AG08395 (cell line): Measurements from ENCODE around the gene PCDHGB5.
"Not testable (repeated sequence)": the region's sequence is repeated elsewhere in the genome, so short reads cannot be mapped to it uniquely, and the experiment has no call there.

ENCODE experiments used
- DNase-seq: peaks from one replicate; pipeline ENCODE4 v3.0.0; 2012; ENCODE audit warnings: mixed read lengths, low spot score

Gene PCDHGB5

DNA sequence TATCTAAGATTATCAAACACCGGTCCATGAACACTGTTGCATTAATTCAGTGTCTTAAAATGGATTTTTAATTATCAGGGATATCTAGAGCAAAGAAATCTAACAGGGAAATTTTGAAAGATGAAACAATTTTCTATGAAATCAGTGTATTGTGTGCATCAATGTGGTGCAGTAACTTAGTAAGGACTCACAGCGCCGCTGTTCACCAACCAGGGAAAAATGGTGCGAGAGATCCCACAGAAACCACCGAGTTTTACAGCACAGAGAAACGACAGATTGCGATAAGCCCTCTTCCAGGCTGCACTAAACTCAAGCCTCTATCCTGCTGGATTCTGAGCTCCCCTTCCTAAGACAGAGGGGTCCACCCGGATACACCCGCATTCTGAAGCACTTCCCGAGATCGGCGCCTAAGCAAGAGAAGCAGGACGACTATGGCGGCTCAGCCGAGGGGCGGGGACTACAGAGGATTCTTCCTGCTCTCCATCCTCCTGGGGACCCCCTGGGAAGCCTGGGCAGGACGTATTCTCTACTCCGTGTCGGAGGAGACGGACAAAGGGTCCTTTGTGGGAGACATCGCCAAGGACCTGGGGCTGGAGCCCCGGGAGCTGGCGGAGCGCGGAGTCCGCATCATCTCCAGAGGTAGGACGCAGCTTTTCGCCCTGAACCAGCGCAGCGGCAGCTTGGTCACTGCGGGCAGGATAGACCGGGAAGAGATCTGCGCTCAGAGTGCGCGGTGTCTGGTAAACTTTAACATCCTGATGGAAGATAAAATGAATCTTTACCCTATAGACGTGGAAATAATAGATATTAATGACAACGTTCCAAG lies 15.1 kb upstream of the PCDHGB5 start, which contains the start of gene PCDHGA7:
Gene PCDHGA7 (plus strand): TSS at position 274 of the 826 bp plus-strand sequence. CDS start 158 bp downstream, at position 432.
- DNase-seq = peak; percentile 42

DNA sequence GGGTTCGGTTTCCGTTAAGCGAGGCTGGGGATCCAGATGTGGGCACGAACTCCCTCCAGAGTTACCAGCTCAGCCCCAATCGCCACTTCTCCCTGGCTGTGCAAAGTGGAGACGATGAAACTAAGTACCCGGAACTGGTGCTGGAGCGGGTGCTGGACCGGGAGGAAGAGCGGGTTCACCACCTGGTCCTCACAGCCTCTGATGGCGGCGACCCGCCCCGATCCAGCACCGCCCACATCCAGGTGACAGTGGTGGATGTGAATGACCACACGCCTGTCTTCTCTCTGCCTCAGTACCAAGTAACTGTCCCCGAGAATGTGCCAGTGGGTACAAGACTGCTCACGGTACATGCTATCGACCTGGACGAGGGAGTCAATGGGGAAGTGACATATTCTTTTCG lies 14.4 kb upstream of the PCDHGB5 start:
- DNase-seq = no peak

DNA sequence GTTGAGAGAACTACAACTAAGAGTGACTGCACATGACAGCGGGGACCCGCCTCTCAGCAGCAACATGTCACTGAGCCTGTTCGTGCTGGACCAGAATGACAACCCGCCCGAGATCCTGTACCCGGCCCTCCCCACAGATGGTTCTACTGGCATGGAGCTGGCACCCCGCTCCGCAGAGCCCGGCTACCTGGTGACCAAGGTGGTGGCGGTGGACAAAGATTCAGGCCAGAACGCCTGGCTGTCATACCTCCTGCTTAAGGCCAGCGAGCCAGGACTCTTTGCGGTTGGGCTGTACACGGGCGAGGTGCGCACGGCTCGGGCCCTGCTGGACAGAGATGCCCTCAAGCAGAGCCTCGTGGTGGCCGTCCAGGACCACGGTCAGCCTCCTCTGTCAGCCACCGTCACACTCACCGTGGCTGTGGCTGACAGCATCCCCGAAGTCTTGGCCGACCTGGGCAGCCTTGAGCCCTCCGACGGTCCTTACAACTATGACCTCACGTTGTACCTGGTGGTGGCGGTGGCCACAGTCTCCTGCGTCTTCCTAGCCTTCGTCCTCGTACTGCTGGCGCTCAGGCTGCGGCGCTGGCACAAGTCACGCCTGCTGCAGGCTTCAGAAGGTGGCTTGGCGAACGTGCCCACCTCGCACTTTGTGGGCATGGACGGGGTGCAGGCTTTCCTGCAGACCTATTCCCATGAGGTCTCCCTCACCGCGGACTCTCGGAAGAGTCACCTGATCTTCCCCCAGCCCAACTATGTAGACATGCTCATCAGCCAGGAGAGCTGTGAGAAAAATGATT lies 13.1 kb upstream of the PCDHGB5 start:
- DNase-seq = no peak

DNA sequence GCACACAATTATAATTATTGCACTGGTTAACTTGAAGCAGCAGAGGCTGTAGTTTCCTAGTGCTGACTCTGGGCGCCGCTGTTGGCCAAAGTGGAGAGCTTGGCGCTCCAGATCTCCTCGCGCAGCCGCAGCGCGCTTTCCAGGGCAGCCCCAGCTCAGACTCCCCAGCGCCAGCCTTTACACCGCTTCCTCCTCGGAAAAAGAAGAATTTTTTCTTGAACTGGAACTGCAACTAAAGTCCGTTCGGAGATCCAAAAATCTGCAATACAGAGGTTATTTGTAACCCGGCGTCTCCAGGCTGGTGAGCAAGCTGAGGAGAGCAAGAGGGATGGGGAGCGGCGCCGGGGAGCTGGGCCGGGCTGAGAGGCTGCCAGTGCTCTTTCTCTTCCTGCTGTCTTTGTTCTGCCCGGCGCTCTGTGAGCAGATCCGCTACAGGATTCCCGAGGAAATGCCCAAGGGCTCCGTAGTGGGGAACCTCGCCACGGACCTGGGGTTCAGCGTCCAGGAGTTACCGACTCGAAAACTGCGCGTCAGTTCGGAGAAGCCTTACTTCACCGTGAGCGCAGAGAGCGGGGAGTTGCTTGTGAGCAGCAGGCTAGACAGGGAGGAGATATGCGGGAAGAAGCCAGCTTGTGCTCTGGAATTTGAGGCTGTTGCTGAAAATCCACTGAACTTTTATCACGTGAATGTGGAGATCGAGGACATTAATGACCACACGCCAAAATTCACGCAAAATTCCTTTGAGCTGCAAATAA lies 10.0 kb upstream of the PCDHGB5 start, which contains the start of gene PCDHGB4:
Gene PCDHGB4 (plus strand): TSS at position 142 of the 755 bp plus-strand sequence. CDS start 187 bp downstream, at position 329.
- DNase-seq = peak; percentile 29

DNA sequence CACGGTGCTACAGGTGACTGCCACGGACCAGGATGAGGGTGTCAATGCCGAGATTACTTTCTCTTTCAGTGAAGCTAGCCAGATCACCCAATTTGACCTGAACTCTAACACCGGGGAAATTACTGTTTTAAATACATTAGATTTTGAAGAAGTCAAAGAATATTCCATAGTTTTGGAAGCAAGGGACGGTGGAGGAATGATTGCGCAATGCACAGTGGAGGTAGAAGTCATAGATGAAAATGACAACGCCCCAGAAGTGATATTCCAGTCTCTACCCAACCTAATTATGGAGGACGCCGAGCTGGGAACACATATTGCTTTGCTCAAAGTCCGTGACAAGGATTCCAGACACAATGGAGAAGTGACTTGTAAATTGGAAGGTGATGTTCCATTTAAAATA lies 9.1 kb upstream of the PCDHGB5 start:
- DNase-seq = no peak

DNA sequence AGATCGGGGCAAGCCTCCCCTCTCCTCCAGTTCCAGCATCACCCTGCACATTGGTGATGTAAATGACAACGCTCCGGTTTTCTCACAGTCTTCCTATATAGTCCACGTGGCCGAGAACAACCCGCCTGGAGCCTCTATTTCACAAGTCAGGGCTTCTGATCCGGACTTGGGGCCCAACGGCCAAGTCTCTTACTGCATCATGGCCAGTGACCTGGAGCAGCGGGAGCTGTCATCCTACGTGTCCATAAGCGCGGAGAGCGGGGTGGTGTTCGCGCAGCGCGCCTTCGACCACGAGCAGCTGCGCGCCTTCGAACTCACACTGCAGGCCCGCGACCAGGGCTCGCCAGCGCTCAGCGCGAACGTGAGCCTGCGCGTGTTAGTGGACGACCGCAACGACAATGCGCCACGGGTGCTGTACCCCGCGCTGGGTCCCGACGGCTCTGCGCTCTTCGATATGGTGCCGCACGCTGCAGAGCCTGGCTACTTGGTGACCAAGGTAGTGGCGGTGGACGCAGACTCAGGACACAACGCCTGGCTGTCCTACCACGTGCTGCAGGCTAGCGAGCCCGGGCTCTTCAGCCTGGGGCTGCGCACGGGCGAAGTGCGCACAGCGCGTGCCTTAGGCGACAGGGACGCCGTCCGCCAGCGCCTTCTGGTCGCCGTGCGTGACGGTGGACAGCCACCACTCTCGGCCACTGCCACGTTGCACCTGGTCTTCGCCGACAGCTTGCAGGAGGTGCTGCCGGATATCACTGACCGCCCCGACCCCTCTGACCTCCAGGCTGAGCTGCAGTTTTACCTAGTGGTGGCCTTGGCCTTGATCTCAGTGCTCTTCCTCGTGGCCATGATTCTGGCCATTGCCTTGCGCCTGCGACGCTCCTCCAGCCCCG lies 8.3 kb upstream of the PCDHGB5 start:
- DNase-seq = no peak

DNA sequence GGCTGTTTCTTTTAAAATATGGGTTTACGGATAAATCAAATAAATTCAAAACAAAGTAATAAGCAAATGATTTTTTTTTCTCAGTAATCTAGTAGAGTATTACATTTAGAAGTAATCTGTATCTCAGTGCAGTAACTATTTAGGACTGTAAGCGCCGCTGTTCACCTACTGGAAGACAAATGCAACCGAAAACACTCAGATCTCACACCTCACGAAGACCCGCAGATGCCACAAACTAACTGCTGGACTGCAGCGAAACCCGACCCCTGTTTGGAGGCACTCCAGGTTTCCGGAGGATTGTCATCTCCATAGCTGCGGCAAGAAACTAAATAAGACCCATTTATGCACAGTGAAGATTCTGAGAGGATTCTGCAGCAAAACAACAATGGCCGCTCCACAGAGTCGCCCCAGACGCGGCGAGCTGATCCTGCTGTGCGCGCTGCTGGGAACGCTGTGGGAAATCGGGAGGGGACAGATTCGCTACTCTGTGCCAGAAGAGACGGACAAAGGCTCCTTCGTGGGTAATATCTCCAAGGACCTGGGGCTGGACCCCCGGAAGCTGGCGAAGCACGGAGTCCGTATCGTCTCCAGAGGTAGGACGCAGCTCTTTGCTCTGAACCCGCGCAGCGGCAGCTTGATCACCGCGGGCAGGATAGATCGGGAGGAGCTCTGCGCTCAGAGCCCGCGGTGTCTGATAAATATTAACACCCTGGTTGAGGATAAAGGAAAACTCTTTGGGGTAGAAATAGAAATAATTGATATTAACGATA lies 5.1 kb upstream of the PCDHGB5 start, which contains the start of gene PCDHGA8:
Gene PCDHGA8 (plus strand): TSS at position 205 of the 770 bp plus-strand sequence. CDS start 181 bp downstream, at position 386.
- no peak for DNase-seq

DNA sequence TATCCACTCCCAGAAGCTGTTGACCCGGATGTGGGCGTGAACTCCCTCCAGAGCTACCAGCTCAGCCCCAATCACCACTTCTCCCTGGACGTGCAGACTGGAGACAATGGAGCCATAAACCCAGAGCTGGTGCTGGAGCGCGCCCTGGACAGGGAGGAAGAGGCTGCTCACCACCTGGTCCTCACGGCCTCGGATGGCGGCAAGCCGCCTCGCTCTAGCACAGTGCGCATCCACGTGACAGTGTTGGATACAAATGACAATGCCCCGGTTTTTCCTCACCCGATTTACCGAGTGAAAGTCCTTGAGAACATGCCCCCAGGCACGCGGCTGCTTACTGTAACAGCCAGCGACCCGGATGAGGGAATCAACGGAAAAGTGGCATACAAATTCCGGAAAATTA lies 4.5 kb upstream of the PCDHGB5 start:
- DNase-seq = no peak

DNA sequence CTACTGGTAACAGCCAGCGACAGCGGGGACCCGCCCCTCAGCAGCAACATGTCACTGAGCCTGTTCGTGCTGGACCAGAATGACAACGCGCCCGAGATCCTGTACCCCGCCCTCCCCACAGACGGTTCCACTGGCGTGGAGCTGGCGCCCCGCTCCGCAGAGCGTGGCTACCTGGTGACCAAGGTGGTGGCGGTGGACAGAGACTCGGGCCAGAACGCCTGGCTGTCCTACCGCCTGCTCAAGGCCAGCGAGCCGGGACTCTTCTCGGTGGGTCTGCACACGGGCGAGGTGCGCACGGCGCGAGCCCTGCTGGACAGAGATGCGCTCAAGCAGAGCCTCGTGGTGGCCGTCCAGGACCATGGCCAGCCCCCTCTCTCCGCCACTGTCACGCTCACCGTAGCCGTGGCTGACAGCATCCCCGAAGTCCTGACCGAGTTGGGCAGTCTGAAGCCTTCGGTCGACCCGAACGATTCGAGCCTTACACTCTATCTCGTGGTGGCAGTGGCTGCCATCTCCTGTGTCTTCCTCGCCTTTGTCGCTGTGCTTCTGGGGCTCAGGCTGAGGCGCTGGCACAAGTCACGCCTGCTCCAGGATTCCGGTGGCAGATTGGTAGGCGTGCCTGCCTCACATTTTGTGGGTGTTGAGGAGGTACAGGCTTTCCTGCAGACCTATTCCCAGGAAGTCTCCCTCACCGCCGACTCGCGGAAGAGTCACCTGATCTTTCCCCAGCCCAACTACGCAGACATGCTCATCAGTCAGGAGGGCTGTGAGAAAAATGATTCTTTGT lies 3.2 kb upstream of the PCDHGB5 start:
- DNase-seq = not testable (repeated sequence)

DNA sequence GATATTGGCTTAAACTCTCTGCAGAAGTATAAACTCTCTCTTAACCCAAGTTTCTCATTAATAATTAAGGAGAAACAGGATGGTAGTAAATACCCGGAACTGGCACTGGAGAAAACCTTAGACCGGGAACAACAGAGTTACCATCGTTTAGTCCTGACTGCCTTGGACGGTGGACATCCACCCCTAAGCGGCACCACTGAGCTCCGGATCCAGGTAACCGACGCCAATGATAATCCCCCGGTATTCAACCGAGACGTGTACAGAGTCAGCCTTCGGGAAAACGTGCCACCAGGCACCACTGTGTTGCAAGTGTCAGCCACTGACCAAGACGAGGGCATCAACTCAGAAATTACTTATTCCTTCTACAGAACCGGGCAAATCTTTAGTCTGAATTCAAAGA lies 861 bp downstream of the PCDHGB5 start:
- DNase-seq = no peak

DNA sequence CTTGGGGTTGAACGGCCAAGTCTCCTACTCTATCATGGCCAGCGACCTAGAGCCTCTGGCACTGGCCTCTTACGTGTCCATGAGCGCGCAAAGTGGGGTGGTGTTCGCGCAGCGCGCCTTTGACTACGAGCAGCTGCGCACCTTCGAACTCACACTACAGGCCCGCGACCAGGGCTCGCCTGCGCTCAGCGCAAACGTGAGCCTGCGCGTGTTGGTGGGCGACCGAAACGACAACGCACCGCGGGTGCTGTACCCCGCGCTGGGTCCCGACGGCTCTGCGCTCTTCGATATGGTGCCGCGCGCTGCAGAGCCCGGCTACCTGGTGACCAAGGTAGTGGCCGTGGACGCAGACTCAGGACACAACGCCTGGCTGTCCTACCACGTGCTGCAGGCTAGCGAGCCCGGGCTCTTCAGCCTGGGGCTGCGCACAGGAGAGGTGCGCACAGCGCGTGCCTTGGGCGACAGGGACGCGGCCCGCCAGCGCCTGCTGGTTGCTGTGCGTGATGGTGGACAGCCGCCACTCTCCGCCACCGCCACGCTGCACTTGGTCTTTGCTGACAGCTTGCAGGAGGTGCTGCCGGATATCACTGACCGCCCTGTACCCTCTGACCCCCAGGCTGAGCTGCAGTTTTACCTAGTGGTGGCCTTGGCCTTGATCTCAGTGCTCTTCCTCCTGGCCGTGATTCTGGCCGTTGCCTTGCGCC lies 2.0 kb downstream of the PCDHGB5 start:
- no peak for DNase-seq

DNA sequence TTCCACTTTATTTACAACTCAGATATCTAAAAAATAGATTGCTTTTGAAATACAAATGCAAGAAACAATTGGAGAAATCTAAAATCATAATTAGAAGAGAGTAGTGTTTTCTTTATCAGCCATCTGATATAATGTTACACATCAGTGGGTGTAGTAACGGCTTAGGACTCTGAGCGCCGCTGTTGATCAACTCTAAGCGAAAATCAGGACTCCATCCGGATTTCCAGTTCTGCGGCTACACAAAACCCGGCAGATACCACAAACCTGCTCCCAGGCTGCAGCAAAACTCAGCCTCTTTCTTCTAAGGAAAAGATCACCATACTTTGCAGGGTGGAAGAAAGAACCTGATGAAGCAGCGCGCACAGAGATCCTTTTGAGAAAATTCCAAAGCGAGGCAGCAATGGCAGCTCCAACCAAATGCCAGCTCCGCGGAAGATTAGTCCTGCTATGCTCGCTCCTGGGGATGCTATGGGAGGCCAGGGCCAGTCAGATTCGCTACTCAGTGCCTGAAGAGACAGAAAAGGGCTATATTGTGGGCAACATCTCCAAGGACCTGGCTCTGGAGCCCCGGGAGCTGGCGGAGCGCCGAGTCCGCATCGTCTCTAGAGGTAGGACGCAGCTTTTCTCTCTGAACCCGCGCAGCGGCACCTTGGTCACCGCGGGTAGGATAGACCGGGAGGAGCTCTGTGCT lies 5.0 kb downstream of the PCDHGB5 start, which contains the start of gene PCDHGA9:
Gene PCDHGA9 (plus strand): TSS at position 226 of the 691 bp plus-strand sequence. CDS start 175 bp downstream, at position 401.
- DNase-seq = peak; percentile 31

DNA sequence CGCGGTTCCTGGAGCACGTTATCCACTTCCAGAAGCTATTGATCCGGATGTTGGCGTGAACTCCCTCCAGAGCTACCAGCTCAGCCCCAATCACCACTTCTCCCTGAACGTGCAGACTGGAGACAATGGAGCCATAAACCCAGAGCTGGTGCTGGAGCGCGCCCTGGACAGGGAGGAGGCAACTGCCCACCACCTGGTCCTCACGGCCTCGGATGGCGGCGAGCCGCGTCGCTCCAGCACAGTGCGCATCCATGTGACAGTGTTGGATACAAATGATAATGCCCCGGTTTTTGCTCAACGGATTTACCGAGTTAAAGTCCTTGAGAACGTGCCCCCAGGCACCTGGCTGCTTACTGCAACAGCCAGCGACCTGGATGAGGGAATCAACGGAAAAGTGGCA lies 5.6 kb downstream of the PCDHGB5 start:
- no peak for DNase-seq

DNA sequence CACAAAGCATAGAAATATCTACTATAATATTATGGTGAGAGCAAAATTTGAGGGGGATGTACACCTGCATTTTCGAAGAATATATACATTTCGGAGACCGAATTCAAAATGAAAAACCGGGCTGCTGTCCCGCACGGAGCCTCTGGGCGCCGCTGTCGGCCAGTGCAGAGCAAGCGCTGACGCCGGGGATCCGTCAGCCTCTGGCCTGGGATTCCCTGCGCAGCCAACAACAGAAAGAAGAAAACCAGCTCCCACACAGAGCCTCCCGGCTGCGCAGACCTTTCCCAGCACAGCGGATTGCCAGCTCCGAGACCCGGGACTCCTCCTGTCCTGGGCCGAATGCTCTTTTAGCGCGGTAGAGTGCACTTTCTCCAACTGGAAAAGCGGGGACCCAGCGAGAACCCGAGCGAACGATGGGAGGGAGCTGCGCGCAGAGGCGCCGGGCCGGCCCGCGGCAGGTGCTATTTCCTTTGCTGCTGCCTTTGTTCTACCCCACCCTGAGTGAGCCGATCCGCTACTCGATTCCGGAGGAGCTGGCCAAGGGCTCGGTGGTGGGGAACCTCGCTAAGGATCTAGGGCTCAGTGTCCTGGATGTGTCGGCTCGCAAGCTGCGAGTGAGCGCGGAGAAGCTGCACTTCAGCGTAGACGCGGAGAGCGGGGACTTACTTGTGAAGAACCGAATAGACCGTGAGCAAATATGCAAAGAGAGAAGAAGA lies 10.2 kb downstream of the PCDHGB5 start, which contains the start of gene PCDHGB6:
Gene PCDHGB6 (plus strand): TSS at position 232 of the 716 bp plus-strand sequence. CDS start 182 bp downstream, at position 414.
- DNase-seq = peak; percentile 14

DNA sequence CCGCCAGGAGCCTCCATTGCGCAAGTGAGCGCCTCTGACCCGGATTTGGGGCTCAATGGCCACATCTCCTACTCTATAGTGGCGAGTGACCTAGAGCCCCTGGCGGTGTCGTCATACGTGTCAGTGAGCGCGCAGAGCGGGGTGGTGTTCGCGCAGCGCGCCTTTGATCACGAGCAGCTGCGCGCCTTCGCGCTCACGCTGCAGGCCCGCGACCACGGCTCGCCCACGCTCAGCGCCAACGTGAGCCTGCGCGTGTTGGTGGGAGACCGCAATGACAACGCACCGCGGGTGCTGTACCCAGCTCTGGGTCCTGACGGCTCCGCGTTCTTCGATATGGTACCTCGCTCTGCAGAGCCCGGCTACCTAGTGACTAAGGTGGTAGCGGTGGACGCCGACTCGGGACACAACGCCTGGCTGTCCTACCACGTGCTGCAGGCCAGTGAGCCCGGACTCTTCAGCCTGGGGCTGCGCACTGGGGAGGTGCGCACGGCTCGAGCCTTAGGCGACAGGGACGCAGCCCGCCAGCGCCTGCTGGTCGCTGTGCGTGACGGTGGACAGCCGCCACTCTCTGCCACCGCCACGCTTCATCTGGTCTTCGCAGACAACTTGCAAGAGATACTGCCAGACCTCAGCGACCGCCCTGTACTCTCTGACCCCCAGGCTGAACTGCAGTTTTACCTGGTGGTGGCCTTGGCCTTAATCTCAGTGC lies 12.0 kb downstream of the PCDHGB5 start:
- DNase-seq = no peak

DNA sequence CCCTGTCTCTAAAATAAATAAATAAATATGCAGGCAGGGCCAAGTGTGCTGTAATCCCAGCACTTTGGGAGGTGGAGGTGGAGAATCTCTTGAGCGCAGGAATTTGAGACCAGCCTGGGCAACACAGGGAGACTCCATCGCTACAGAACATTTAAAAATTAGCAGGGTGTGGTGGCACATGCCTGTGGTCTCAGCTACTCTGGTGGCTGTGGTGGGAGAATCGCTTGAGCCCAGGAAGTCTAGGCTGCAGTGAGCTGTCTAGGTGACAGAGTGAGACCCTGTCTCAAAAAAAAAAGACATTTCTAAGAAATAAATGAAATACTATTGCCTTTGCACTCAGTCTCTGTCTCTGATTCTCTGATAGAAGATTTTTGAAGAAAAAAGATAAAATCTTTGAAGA lies 13.8 kb downstream of the PCDHGB5 start:
- DNase-seq = no peak
